Trophoblast cell (in vitro differentiated cells and primary cell): ENCODE data around the gene PEAK3.
A peak's percentile ranks its signal among the peaks of the same experiment; 100 is the strongest.

Experiments used
- DNase-seq, 2 donors: peaks; one replicate each; pipeline ENCODE4 v3.0.0-alpha.2; 2016
- H2AFZ ChIP-seq: 2 replicates; pipeline ENCODE4 v1.6.1; 2013; ENCODE audit warnings: low read length, moderate library complexity, mild to moderate bottlenecking; ENCODE audit not compliant: insufficient read depth, poor library complexity
- H2AK5ac ChIP-seq: 2 replicates; pipeline ENCODE4 v1.6.1; 2013; ENCODE audit warnings: mild to moderate bottlenecking, low read length
- H2BK120ac ChIP-seq: 2 replicates; pipeline ENCODE4 v1.6.1; 2013; ENCODE audit warnings: low read length, mild to moderate bottlenecking, moderate library complexity; ENCODE audit not compliant: insufficient read depth, poor library complexity
- H2BK12ac ChIP-seq: 2 replicates; pipeline ENCODE4 v1.6.1; 2013; ENCODE audit warnings: mild to moderate bottlenecking, low read length, moderate library complexity
- H2BK5ac ChIP-seq: 2 replicates; pipeline ENCODE4 v1.6.1; 2013; ENCODE audit warnings: low read length, low read depth, moderate library complexity, mild to moderate bottlenecking; ENCODE audit not compliant: poor library complexity
- H3K14ac ChIP-seq: 2 replicates; pipeline ENCODE4 v1.6.1; 2013; ENCODE audit warnings: mild to moderate bottlenecking, low read length
- H3K18ac ChIP-seq: 2 replicates; pipeline ENCODE4 v1.6.1; 2013; ENCODE audit warnings: mild to moderate bottlenecking, low read length
- H3K23ac ChIP-seq: 2 replicates; pipeline ENCODE4 v1.6.1; 2013; ENCODE audit warnings: low read length
- H3K27ac ChIP-seq: 2 replicates; pipeline ENCODE4 v1.5.1; 2013; ENCODE audit warnings: low read depth, mild to moderate bottlenecking, inconsistent platforms, low read length, moderate library complexity
- H3K27me3 ChIP-seq: 2 replicates; pipeline ENCODE4 v1.6.1; 2013; ENCODE audit warnings: inconsistent platforms, mild to moderate bottlenecking, low read length, moderate library complexity; ENCODE audit not compliant: insufficient read depth
- H3K36me3 ChIP-seq, 2 experiments: 1 replicate in 1 of 2; 2 replicates in 1 of 2; pipeline ENCODE4 v1.6.1; 2013; ENCODE audit warnings: low read length in 2 of 2, mild to moderate bottlenecking in 2 of 2, moderate library complexity in 1 of 2; ENCODE audit not compliant: insufficient read depth in 2 of 2, control insufficient read depth in 1 of 2
- H3K4ac ChIP-seq: 2 replicates; pipeline ENCODE4 v1.6.1; 2013; ENCODE audit warnings: low read depth, mild to moderate bottlenecking, low read length, moderate library complexity
- H3K4me1 ChIP-seq, 2 experiments: 1 replicate in 1 of 2; 2 replicates in 1 of 2; pipeline ENCODE4 v1.6.1; 2013; ENCODE audit warnings: low read length in 2 of 2, mild to moderate bottlenecking in 2 of 2, moderate library complexity in 1 of 2; ENCODE audit not compliant: insufficient read depth in 2 of 2, control insufficient read depth in 1 of 2
- H3K4me2 ChIP-seq: 2 replicates; pipeline ENCODE4 v1.6.1; 2013; ENCODE audit warnings: inconsistent platforms, mild to moderate bottlenecking, low read length, moderate library complexity
- H3K4me3 ChIP-seq: 2 replicates; pipeline ENCODE4 v1.5.1; 2013; ENCODE audit warnings: mild to moderate bottlenecking, low read depth, low read length, inconsistent platforms
- H3K79me1 ChIP-seq: one replicate; pipeline ENCODE4 v1.6.1; 2013; ENCODE audit warnings: low read length
- H3K79me2 ChIP-seq: 2 replicates; pipeline ENCODE4 v1.6.1; 2013; ENCODE audit warnings: low read length, mild to moderate bottlenecking; ENCODE audit not compliant: control insufficient read depth, insufficient read depth, poor library complexity
- H3K9ac ChIP-seq: 2 replicates; pipeline ENCODE4 v1.6.1; 2013; ENCODE audit warnings: mild to moderate bottlenecking, low read length
- H3K9me3 ChIP-seq: 2 replicates; pipeline ENCODE4 v1.6.1; 2013; ENCODE audit warnings: low read depth, mild to moderate bottlenecking, control low read depth, inconsistent platforms, low read length; ENCODE audit not compliant: insufficient read depth
- H4K12ac ChIP-seq: 2 replicates; pipeline ENCODE4 v1.6.1; 2013; ENCODE audit warnings: low read depth, mild to moderate bottlenecking, low read length, moderate library complexity
- H4K8ac ChIP-seq: 2 replicates; pipeline ENCODE4 v1.6.1; 2013; ENCODE audit warnings: low read depth, mild to moderate bottlenecking, low read length, moderate library complexity
- H4K91ac ChIP-seq: one replicate; pipeline ENCODE4 v1.6.1; 2013; ENCODE audit warnings: low read depth, mild to moderate bottlenecking, low read length, moderate library complexity
- WGBS: extraction: QIAGEN DNeasy Blood & Tissue Kit; methylation state at CpG from one replicate; pipeline ENCODE4 v1.1.7; 2013; ENCODE audit warnings: missing lambda C conversion rate; ENCODE audit not compliant: insufficient read length, insufficient coverage; ENCODE audit errors: extremely low coverage; 5-methylcytosine and 5-hydroxymethylcytosine counted together

Gene PEAK3

DNA sequence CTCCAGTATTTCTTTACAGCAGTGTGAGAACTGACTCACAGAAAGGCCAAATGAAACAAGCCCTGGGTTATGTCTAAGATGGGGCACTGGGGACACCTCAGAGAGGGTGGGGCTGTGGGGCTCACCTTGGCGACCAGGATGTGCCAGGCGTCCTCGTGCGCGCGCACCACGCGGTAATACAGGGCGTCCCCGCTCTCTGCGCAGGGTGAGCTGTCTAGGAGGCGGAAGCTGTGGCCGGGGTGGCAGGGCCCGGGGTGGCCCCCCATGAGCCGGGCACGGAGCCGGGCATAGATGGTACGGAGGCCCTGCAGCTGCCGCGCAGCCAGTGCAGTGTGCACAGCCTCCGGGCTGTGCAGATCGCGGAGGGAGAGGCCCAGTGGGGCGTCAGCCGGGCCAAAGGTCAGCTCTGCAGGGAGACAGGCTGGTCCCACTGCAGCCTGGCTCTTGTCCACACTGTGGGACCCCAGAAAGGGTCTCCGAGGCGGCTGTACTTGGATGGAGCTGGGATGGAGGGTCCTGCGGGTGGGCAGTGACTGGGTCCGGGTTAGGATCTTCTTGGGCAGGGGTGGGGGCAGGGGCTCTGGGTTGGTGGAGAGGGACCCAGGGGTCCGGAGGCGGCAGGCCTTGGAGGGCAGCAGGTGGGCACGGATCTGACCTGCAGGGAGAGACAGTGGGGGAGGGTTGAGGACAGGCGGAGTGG lies 3.4 kb downstream of the PEAK3 start:
- no CpG with 5 or more reads among the region's 33 CpGs for WGBS
- Histone ChIP-seq H3K27me3 (no peaks in the 10 kb centered on the region), H2BK120ac (no peak overlapping the region)

DNA sequence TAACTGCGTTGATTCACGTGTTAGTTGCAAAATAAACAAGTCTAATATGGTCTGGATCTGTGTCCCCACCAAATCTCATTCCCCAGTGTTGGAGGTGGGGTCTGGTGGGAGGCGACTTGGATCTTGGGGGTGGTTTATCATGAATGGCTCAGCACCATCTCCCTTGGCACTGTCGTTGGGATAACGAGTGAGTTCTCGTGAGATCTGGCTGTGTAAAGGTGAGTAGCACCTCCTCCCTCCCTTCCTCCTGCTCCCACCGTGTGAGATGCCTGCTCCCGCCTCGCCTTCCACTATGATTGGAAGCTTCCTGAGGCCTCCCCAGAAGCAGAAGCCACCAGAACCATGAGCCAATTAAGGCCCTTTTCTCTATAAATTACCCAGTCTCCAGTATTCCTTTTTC lies 4.8 kb downstream of the PEAK3 start:
- no peak overlapping the region for H3K4me2 ChIP-seq
- whole genome bisulfite sequencing = no CpG with 5 or more reads among the region's 9 CpGs
- H3K14ac ChIP-seq = no peak overlapping the region
- H3K9me3 ChIP-seq = no peaks in the 10 kb centered on the region
- H3K23ac ChIP-seq = no peak overlapping the region
- no peak overlapping the region for H3K27ac ChIP-seq
- DNase-seq = no peak
- H3K79me2 ChIP-seq = peaks cover 3% of the 10 kb centered on the region
- no peak overlapping the region for H3K18ac ChIP-seq
- no peak overlapping the region for H3K9ac ChIP-seq
- H3K79me1 ChIP-seq = peaks cover 5% of the 10 kb centered on the region
- no peak overlapping the region for H2BK120ac ChIP-seq
- no peak overlapping the region for H2BK12ac ChIP-seq
- no peaks in the 10 kb centered on the region for H3K27me3 ChIP-seq
- no peak overlapping the region for H2BK5ac ChIP-seq
- H3K36me3 ChIP-seq = peaks cover 23 to 31% of the 10 kb centered on the region in 2 experiments
- H3K4me1 ChIP-seq = peaks cover 13 to 14% of the 10 kb centered on the region in 2 experiments
- H3K4ac ChIP-seq = no peak overlapping the region
- H4K12ac ChIP-seq = no peak overlapping the region
- no peak overlapping the region for H2AK5ac ChIP-seq
- H4K91ac ChIP-seq = no peak overlapping the region
- H4K8ac ChIP-seq = no peak overlapping the region
- H2AFZ ChIP-seq = no peak overlapping the region
- no peak overlapping the region for H3K4me3 ChIP-seq

More for the DNA sequence above, 3.4 kb downstream of the PEAK3 start:
- peaks cover 9 to 18% of the 10 kb centered on the region in 2 experiments for H3K36me3 ChIP-seq
- H2AK5ac ChIP-seq = no peak overlapping the region
- H3K18ac ChIP-seq = no peak overlapping the region
- H3K4me3 ChIP-seq = no peak overlapping the region
- no peak overlapping the region for H3K23ac ChIP-seq
- no peak overlapping the region for H3K27ac ChIP-seq
- no peak overlapping the region for H4K91ac ChIP-seq
- H3K9ac ChIP-seq = no peak overlapping the region
- H3K79me1 ChIP-seq = peaks cover 3% of the 10 kb centered on the region
- H2BK12ac ChIP-seq = no peak overlapping the region
- H3K14ac ChIP-seq = no peak overlapping the region
- no peak overlapping the region for H2AFZ ChIP-seq
- H4K12ac ChIP-seq = no peak overlapping the region
- H3K9me3 ChIP-seq = no peaks in the 10 kb centered on the region
- no peak overlapping the region for H2BK5ac ChIP-seq
- no peak for DNase-seq
- no peak overlapping the region for H3K4ac ChIP-seq
- H3K79me2 ChIP-seq = no peaks in the 10 kb centered on the region
- H4K8ac ChIP-seq = no peak overlapping the region
- H3K4me1 ChIP-seq = peaks cover 10 to 14% of the 10 kb centered on the region in 2 experiments
- no peak overlapping the region for H3K4me2 ChIP-seq

DNA sequence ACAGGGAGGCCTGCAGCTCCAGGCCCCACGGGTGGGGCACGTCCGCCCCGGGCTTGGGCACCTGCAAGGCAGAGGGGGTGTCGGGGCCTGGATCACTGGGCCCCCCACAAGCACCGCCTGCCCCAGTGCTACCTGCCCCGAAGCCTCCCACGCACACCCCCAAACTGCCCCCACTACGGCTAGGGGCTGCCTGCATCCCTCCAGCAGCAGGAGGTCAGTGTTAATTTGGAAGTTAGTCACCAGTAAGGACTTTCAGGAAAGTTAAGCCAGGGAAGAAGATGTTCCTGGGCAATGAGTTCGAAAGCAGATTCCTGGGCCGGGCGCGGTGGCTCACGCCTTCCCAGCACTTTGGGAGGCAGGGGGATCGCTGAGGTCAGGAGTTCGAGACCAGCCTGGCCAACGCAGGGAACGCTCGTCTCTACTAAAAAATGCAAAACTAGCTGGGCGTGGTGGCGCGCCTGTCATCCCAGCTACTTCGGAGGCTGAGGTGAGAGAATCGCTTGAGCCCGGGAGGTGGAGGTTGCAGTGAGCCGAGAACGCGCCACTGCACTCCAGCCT lies 5.5 kb downstream of the PEAK3 start:
- Histone ChIP-seq H4K91ac (no peak overlapping the region), H3K4ac (no peak overlapping the region), H4K8ac (no peak overlapping the region), H2BK12ac (no peak overlapping the region), H3K9me3 (no peaks in the 10 kb centered on the region), H3K9ac (no peak overlapping the region), H2BK5ac (no peak overlapping the region), H3K27me3 (no peaks in the 10 kb centered on the region), H2AK5ac (no peak overlapping the region), H3K4me1 (peaks cover 12% of the 10 kb centered on the region in 2 experiments), H2AFZ (no peak overlapping the region), H3K4me3 (no peak overlapping the region), H3K14ac (no peak overlapping the region), H4K12ac (no peak overlapping the region), H3K18ac (no peak overlapping the region), H3K36me3 (peaks cover 28 to 36% of the 10 kb centered on the region in 2 experiments), H3K79me1 (peaks cover 2% of the 10 kb centered on the region), H3K79me2 (peaks cover 7% of the 10 kb centered on the region), H2BK120ac (no peak overlapping the region), H3K27ac (no peak overlapping the region), H3K23ac (no peak overlapping the region), H3K4me2 (no peak overlapping the region)
- WGBS = no CpG with 5 or more reads among the region's 28 CpGs
- peak in 1 of 2 donors; percentile 52 for DNase-seq

DNA sequence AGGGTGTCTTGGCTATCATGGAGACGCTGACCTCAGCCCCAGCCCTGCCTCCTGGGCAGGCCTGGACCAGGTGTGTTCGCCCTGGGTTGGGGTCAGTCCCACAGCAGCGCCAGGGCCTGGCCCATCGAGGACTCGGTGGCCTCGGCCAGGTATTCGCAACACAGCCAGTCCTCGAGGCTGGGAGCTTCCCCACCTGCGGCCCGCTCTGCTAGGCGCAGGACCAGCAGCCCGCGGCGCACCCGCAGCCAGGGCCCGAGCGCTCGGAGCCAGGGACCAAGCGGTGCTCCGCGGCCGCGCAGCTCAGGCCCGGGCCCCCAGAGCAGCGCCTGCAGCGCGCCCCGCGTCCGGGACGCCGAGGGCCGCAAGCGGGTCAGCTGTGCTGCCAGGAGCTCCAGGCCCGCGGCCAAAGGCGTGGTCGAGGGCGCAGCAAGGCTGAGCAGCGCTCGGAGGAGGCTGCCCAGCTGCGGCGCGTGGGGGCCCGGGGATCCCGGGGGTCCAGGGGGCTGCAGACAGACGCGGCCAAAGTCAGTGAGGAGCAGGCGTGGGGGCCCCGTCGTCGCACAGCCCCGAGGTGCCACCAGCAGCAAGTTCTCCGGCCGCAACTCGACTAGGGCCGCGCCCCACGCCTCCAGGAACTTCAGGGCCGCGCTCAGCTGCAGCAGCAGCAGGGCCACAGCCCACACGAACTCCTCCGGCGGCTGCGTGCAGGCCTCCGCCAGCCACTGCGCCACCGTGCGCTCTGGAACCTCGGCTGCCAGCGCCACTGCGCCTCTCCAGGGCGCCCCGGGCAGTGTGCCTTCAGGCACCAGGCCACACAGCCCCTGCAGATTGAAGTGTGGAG lies 6.2 kb downstream of the PEAK3 start:
- H2AK5ac ChIP-seq = no peak overlapping the region
- H2BK120ac ChIP-seq = no peak overlapping the region
- no peak overlapping the region for H3K4me3 ChIP-seq
- H4K12ac ChIP-seq = no peak overlapping the region
- WGBS = no CpG with 5 or more reads among the region's 74 CpGs
- H3K4me1 ChIP-seq = peaks cover 12 to 14% of the 10 kb centered on the region in 2 experiments
- H3K4me2 ChIP-seq = no peak overlapping the region
- H3K9me3 ChIP-seq = no peaks in the 10 kb centered on the region
- H3K18ac ChIP-seq = no peak overlapping the region
- H3K79me2 ChIP-seq = peaks cover 14% of the 10 kb centered on the region
- no peaks in the 10 kb centered on the region for H3K27me3 ChIP-seq
- no peak overlapping the region for H2BK5ac ChIP-seq
- H3K23ac ChIP-seq = no peak overlapping the region
- peak; percentile 68 to 76 for DNase-seq
- H4K91ac ChIP-seq = no peak overlapping the region
- no peak overlapping the region for H3K4ac ChIP-seq
- peak overlapping the region; percentile 2 for H3K27ac ChIP-seq
- no peak overlapping the region for H3K14ac ChIP-seq
- no peak overlapping the region for H4K8ac ChIP-seq
- H3K36me3 ChIP-seq = peaks cover 32 to 39% of the 10 kb centered on the region in 2 experiments
- H3K9ac ChIP-seq = no peak overlapping the region
- H2BK12ac ChIP-seq = no peak overlapping the region
- H3K79me1 ChIP-seq = peaks cover 5% of the 10 kb centered on the region
- H2AFZ ChIP-seq = no peak overlapping the region
